ENCODE data around the gene GOSR1. TPM values are rescaled to one million over a fixed set of nuclear protein-coding genes. Genes with fewer than 3 reads are reported as not detected.
"Not testable (repeated sequence)": the region's sequence is repeated elsewhere in the genome, so short reads cannot be mapped to it uniquely, and the experiment has no call there.

Gene GOSR1
- total and polyA plus RNA-seq, 12 donors: 7.9 to 43.9 (median 32.2) TPM

DNA sequence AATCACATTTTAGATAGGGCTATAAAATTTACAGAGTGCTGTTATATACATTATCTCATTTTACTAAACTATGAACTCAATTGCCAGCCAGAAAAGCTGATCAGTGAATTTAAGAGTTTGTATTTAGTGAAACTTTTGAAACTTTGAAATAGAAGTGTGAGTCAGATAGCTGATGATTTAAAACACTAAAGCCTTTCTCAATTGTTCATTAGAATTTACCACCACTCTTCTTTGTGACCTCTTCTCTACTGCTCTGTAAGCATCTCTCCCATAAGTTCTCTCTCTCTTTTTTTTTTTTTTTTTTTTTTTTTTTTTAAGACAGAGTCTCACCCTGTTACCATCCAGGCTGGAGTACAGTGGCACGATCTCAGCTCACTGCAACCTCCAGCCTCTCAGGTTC is 43.7 kb downstream of the GOSR1 start:
- Histone ChIP-seq H3K27ac (peak overlapping the region in 5 of 10 donors; percentile 30 to 64 (median 35)), H3K4me1 (peaks cover 0 to 51% (median 24%) of the 10 kb centered on the region in 9 donors), H3K9me3 (no peaks in the 10 kb centered on the region), H3K4me3 (no peak overlapping the region), H3K27me3 (no peaks in the 10 kb centered on the region), H3K36me3 (peaks cover 0 to 86% (median 27%) of the 10 kb centered on the region in 9 donors)
- TF ChIP-seq, protein P1, sequence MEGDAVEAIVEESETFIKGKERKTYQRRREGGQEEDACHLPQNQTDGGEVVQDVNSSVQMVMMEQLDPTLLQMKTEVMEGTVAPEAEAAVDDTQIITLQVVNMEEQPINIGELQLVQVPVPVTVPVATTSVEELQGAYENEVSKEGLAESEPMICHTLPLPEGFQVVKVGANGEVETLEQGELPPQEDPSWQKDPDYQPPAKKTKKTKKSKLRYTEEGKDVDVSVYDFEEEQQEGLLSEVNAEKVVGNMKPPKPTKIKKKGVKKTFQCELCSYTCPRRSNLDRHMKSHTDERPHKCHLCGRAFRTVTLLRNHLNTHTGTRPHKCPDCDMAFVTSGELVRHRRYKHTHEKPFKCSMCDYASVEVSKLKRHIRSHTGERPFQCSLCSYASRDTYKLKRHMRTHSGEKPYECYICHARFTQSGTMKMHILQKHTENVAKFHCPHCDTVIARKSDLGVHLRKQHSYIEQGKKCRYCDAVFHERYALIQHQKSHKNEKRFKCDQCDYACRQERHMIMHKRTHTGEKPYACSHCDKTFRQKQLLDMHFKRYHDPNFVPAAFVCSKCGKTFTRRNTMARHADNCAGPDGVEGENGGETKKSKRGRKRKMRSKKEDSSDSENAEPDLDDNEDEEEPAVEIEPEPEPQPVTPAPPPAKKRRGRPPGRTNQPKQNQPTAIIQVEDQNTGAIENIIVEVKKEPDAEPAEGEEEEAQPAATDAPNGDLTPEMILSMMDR (IDR thresholded peaks at IDR 0.05): no peak
- no peak for ATAC-seq
- DNase-seq: no peak
- intact Hi-C loops (cut with DNase I): no loop called here
- WGBS, 2 donors: 89 to 92% methylated on average over 1 of the region's 1 CpG

DNA sequence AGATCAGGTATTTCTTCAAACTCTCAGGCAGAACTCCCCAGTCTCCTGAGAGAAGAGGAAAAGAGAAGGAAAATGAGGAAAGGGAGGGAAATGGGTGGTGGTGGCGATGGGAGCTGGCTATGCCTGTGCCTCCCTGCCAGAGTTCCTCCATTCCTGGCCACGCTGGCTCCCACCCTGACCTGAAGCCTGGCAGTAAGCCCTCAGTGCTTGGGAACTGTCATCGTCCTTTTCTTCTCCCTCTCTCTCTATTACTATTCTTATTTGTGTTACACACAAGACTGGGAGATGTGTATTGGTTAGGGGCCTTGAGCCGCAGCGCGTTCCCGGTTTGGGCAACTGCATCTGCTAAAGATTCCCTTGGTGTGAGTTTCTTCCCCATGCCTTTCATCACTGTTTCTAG is 44.6 kb downstream of the GOSR1 start:
- ATAC-seq: peak in 3 of 8 donors; percentile 27 to 56 (median 51)
- intact Hi-C loops (cut with DNase I): no loop called here
- Histone ChIP-seq H3K9me3 (no peaks in the 10 kb centered on the region), H3K4me3 (no peak overlapping the region), H3K27me3 (no peaks in the 10 kb centered on the region), H3K36me3 (peaks cover 0 to 77% (median 27%) of the 10 kb centered on the region in 9 donors), H3K27ac (peak overlapping the region in 2 of 10 donors; percentile 5 to 30), H3K4me1 (peaks cover 0 to 60% (median 28%) of the 10 kb centered on the region in 9 donors)
- no peak for DNase-seq
- 67 to 80% methylated on average over 7 of the region's 7 CpGs for WGBS, 2 donors
- TF ChIP-seq, protein P1 (IDR thresholded peaks at IDR 0.05): no peak

DNA sequence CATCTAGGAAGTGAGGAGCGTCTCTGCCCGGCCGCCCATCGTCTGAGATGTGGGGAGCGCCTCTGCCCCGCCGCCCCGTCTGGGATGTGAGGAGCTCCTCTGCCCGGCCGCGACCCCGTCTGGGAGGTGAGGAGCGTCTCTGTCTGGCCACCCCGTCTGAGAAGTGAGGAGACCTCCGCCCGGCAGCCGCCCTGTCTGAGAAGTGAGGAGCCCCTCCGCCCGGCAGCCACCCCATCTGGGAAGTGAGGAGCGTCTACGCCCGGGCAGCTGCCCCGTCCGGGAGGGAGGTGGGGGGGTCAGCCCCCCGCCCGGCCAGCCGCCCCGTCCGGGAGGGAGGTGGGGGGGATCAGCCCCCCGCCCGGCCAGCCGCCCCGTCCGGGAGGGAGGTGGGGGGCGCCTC is 46.0 kb downstream of the GOSR1 start:
- H3K4me3 ChIP-seq; H3K9me3 ChIP-seq; ATAC-seq; DNase-seq; H3K27ac ChIP-seq; H3K27me3 ChIP-seq; intact Hi-C loops (cut with DNase I): not testable (repeated sequence)
- Histone ChIP-seq H3K36me3 (peaks cover 0 to 62% (median 16%) of the 10 kb centered on the region in 9 donors), H3K4me1 (peaks cover 0 to 56% (median 24%) of the 10 kb centered on the region in 9 donors)
- 95 to 97% methylated on average over 20 to 34 of the region's 35 CpGs for WGBS, 2 donors

DNA sequence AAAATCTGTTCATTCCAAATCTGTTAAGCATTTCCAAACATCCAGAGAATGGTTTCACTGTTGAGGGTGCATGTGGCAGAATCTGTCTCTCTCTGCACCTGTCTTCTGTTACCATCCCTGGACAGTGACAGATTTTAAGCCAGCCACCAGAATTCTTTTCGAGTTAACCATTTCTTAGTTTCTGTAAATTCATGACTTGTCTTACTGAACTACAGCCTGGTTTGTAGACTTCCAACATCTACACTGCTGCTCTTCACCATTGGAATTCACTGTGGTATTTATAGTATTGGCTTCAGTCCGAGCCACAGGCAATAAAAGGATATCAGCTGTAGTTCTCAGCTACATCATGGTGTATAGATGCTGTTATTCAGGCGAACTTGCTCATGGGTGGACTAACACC is 47.6 kb downstream of the GOSR1 start:
- intact Hi-C loops (cut with DNase I): no loop called here
- Histone ChIP-seq H3K4me3 (no peak overlapping the region), H3K4me1 (peaks cover 0 to 40% (median 23%) of the 10 kb centered on the region in 9 donors), H3K36me3 (peaks cover 0 to 46% (median 16%) of the 10 kb centered on the region in 9 donors), H3K27me3 (no peaks in the 10 kb centered on the region), H3K27ac (peak overlapping the region in 3 of 10 donors; percentile 12 to 44 (median 19)), H3K9me3 (no peaks in the 10 kb centered on the region)
- TF ChIP-seq, protein P1 (IDR thresholded peaks at IDR 0.05): no peak
- ATAC-seq (peak; percentile 52 to 88 (median 82)), DNase-seq (peak in 1 of 2 donors; percentile 24)
- 33 to 61% methylated on average over 3 of the region's 3 CpGs for WGBS, 2 donors

DNA sequence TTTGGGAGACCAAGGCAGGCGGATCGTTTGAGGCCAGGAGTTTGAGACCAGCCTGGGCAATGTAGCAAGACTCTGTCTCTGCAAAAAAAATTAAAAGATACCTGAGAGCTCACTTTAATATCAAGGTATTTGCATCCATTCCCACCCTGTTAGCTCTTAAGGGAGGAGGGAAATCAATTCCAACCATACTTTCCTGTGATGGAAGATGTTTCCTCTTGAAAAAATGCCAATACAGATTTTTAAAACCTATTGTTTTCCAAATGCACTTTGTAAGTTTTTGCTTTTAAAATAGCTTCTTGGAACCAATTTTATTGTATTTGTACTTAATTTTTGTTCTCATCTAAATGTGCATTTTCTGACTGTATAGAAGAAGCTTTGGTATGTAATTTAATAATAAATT is 49.2 kb downstream of the GOSR1 start:
- TF ChIP-seq, protein P1 (IDR thresholded peaks at IDR 0.05): no peak
- no peak for ATAC-seq
- Histone ChIP-seq H3K4me3 (no peak overlapping the region), H3K9me3 (no peaks in the 10 kb centered on the region), H3K36me3 (peaks cover 0 to 32% (median 11%) of the 10 kb centered on the region in 9 donors), H3K27me3 (no peaks in the 10 kb centered on the region), H3K4me1 (peaks cover 0 to 32% (median 15%) of the 10 kb centered on the region in 9 donors), H3K27ac (peak overlapping the region in 1 of 10 donors; percentile 41)
- DNase-seq: no peak
- intact Hi-C loops (cut with DNase I): no loop called here
- WGBS, 2 donors: 76 to 87% methylated on average over 2 of the region's 2 CpGs

DNA sequence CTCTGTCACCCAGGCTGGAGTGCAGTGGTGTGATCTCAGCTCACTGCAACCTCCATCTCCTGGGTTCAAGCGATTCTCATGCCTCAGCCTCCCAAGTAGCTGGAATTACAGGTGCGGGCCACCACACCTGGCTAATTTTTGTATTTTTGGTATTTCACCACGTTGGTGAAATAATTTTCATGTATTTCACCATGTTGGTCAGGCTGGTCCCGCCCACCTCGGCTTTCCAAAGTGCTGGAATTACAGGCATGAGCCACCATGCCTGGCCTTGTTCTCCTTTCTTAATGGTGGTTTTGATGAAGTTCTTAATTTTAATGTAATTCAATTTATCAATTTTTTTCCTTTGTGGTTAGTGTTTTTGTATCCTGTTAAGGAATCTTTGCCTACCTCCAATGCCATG is 51.5 kb downstream of the GOSR1 start:
- H3K27me3 ChIP-seq; ATAC-seq; H3K4me3 ChIP-seq; DNase-seq; H3K27ac ChIP-seq; H3K9me3 ChIP-seq; intact Hi-C loops (cut with DNase I): not testable (repeated sequence)
- Histone ChIP-seq H3K4me1 (peaks cover 0 to 29% (median 11%) of the 10 kb centered on the region in 9 donors), H3K36me3 (peaks cover 0 to 15% (median 0%) of the 10 kb centered on the region in 9 donors)
- WGBS, 2 donors: 91 to 92% methylated on average over 5 of the region's 5 CpGs
